GM23338 (cell line): ENCODE results near the gene KLHL36. TPM values are rescaled to one million over a fixed set of nuclear protein-coding genes. Genes with fewer than 3 reads are reported as not detected.

Experiments
- ATAC-seq: fragments of 200-7000 bp; cut with Tn5 transposase; 3 replicates; pipeline ENCODE4 v1.9.1; 2020
- DNase-seq: peaks from one replicate; pipeline ENCODE4 v3.0.0-alpha.2; 2015; ENCODE audit warnings: low spot score
- H2AFZ ChIP-seq: fragments of 200-600 bp; sonication (generic); 2 replicates; pipeline ENCODE4 v1.8.0; 2016; ENCODE audit warnings: antibody characterized with exemption, mild to moderate bottlenecking, moderate library complexity
- H3F3A ChIP-seq: fragments of 200-600 bp; sonication (generic); replicated peaks from 2 replicates; pipeline ENCODE4 v1.8.0; 2017; ENCODE audit warnings: antibody characterized with exemption, mixed run types, low read depth
- H3K27ac ChIP-seq: fragments of 200-600 bp; sonication (generic); 2 replicates; pipeline ENCODE4 v1.6.1; 2016; ENCODE audit warnings: low read depth
- H3K27me3 ChIP-seq: fragments of 200-600 bp; sonication (generic); 2 replicates; pipeline ENCODE4 v1.8.0; 2016; ENCODE audit warnings: mild to moderate bottlenecking, mixed run types, moderate library complexity; ENCODE audit not compliant: insufficient read depth
- H3K36me3 ChIP-seq: fragments of 200-600 bp; sonication (generic); 2 replicates; pipeline ENCODE4 v1.8.0; 2016; ENCODE audit warnings: mild to moderate bottlenecking; ENCODE audit not compliant: insufficient read depth
- H3K4me1 ChIP-seq: fragments of 200-600 bp; sonication (generic); 2 replicates; pipeline ENCODE4 v1.8.0; 2016; ENCODE audit warnings: mild to moderate bottlenecking, moderate library complexity; ENCODE audit not compliant: insufficient read depth
- H3K4me2 ChIP-seq: fragments of 200-600 bp; sonication (generic); 2 replicates; pipeline ENCODE4 v1.7.1; 2017; ENCODE audit warnings: mixed run types
- H3K4me3 ChIP-seq: fragments of 200-600 bp; sonication (generic); 2 replicates; pipeline ENCODE4 v1.6.1; 2016; ENCODE audit warnings: mixed run types
- H3K79me2 ChIP-seq: fragments of 200-600 bp; sonication (generic); replicated peaks from 2 replicates; pipeline ENCODE4 v1.8.0; 2017; ENCODE audit warnings: mild to moderate bottlenecking; ENCODE audit not compliant: insufficient read depth
- H3K9me2 ChIP-seq: fragments of 200-600 bp; sonication (generic); 2 replicates; pipeline ENCODE4 v1.8.0; 2017; ENCODE audit not compliant: insufficient read depth
- H4K20me1 ChIP-seq: fragments of 200-600 bp; sonication (generic); replicated peaks from 2 replicates; pipeline ENCODE4 v1.8.0; 2017; ENCODE audit warnings: mild to moderate bottlenecking; ENCODE audit not compliant: insufficient read depth
- H3K27ac Mint-ChIP-seq: 2 replicates; pipeline ENCODE4 v1.8.0; 2020; ENCODE audit warnings: inconsistent platforms, mild to moderate bottlenecking, moderate library complexity, mixed read lengths
- H3K27me3 Mint-ChIP-seq: 3 replicates; pipeline ENCODE4 v1.8.0; 2022; ENCODE audit warnings: low read depth, mild to moderate bottlenecking, moderate library complexity, mixed read lengths, inconsistent platforms; ENCODE audit not compliant: insufficient read depth, poor library complexity
- H3K36me3 Mint-ChIP-seq: 3 replicates; pipeline ENCODE4 v1.8.0; 2021; ENCODE audit warnings: low read depth, mild to moderate bottlenecking, inconsistent platforms, moderate library complexity, mixed read lengths
- H3K4me1 Mint-ChIP-seq: 3 replicates; pipeline ENCODE4 v1.8.0; 2020; ENCODE audit warnings: mild to moderate bottlenecking, inconsistent platforms, mixed read lengths
- H3K4me3 Mint-ChIP-seq: 3 replicates; pipeline ENCODE4 v1.8.0; 2021; ENCODE audit warnings: moderate library complexity, mild to moderate bottlenecking, inconsistent platforms, mixed read lengths
- H3K9me3 Mint-ChIP-seq: 3 replicates; pipeline ENCODE4 v1.8.0; 2020; ENCODE audit warnings: moderate library complexity, mild to moderate bottlenecking, inconsistent platforms, mixed read lengths
- CREB1 ChIP-seq: fragments of 250-450 bp; sonication (Bioruptor Pico); IDR thresholded peaks from 2 replicates; pipeline ENCODE4 v1.5.0; 2020; ENCODE audit warnings: low read depth, mild to moderate bottlenecking, moderate library complexity
- CTCF ChIP-seq, 2 experiments: fragments of 200-600 bp in 1 of 2; sonication (generic) in 1 of 2; conservative IDR thresholded peaks; 2 replicates each; pipeline versions ENCODE4 v1.5.1 to v1.6.1; 2016 to 2017; ENCODE audit warnings: antibody characterized with exemption in 2 of 2, low read depth in 2 of 2, mild to moderate bottlenecking in 2 of 2, moderate library complexity in 1 of 2
- ETS1 ChIP-seq: IDR thresholded peaks from 2 replicates; pipeline ENCODE4 v1.6.1; 2016; ENCODE audit warnings: antibody characterized with exemption
- REST ChIP-seq: IDR thresholded peaks from one replicate; pipeline ENCODE4 v1.6.1; 2018; ENCODE audit warnings: antibody characterized with exemption; ENCODE audit not compliant: unreplicated experiment
- ZNF114 ChIP-seq: fragments of 250-450 bp; sonication (Bioruptor Pico); IDR thresholded peaks from 2 replicates; pipeline ENCODE4 v1.5.0; 2020; ENCODE audit warnings: mild to moderate bottlenecking, moderate library complexity
- ZNF331 ChIP-seq: fragments of 250-450 bp; sonication (Bioruptor Pico); IDR thresholded peaks from 2 replicates; pipeline ENCODE4 v1.5.0; 2020; ENCODE audit warnings: low read depth, mild to moderate bottlenecking, moderate library complexity
- ZNF462 ChIP-seq: fragments of 250-450 bp; sonication (Bioruptor Pico); IDR thresholded peaks from 2 replicates; pipeline ENCODE4 v1.5.0; 2020; ENCODE audit warnings: mild to moderate bottlenecking, moderate library complexity
- polyA plus RNA-seq: library from polyadenylated mRNA; unstranded; fragments of >200 nt; fragmentation: Nextera tagmentation; extraction: Ambion mirVana; gene quantifications from 2 replicates; pipeline ENCODE4 v1.2.1, GENCODE V29; 2016
- total RNA-seq: library from RNA; depleted of rRNA; stranded (reverse); fragments of >200 nt; shearing (Covaris generic); gene quantifications from 2 replicates; pipeline ENCODE4 v1.2.3, GENCODE V29; 2014

KLHL36 gene
- total and polyA plus RNA-seq, 2 experiments from 2014 or later = 13.4 to 70.4 TPM

- TF ChIP-seq REST = no peak
- no peak for TF ChIP-seq CREB1
- no peak for TF ChIP-seq CTCF (conservative IDR thresholded peaks at IDR 0.05; ENCODE audit: low read depth in 2 of 2)
Measured at GRCh38 chr16:84677849-84678248, 29.5 kb downstream of the KLHL36 start (continued).

GRCh38 chr16:84678541-84678940 lies 30.2 kb downstream of the KLHL36 start:
- Histone ChIP-seq H2AFZ (no peak overlapping the region; the same call in 1 of the 2 replicates), H3K27me3 (no peaks in the 10 kb centered on the region), H3K4me2 (no peak overlapping the region), H3F3A (no peaks in the 10 kb centered on the region; the same call in 1 of the 2 replicates), H3K9me2 (peaks cover 4% of the 10 kb centered on the region; the same call in 1 of the 2 replicates), H3K4me1 (peaks cover 14% of the 10 kb centered on the region), H3K79me2 (no peaks in the 10 kb centered on the region), H4K20me1 (no peaks in the 10 kb centered on the region), H3K4me3 (no peak overlapping the region), H3K27ac (no peak overlapping the region), H3K36me3 (no peaks in the 10 kb centered on the region)
- ATAC-seq (no peak), DNase-seq (no peak)
- Mint-ChIP-seq H3K36me3 (no peaks in the 10 kb centered on the region), H3K9me3 (no peaks in the 10 kb centered on the region), H3K27me3 (peaks cover 4% of the 10 kb centered on the region), H3K27ac (no peak overlapping the region), H3K4me1 (peaks cover 21% of the 10 kb centered on the region), H3K4me3 (no peak overlapping the region)
- TF ChIP-seq ZNF462 (CRISPR knock-in tag) = no peak
- TF ChIP-seq ZNF114 (CRISPR knock-in tag) = no peak
- no peak for TF ChIP-seq REST
- no peak for TF ChIP-seq ETS1
- no peak for TF ChIP-seq ZNF331 (CRISPR knock-in tag)
